Epithelial cell of prostate (primary cell): ENCODE data around the gene SECISBP2L.
"Not testable (repeated sequence)": the region's sequence is repeated elsewhere in the genome, so short reads cannot be mapped to it uniquely, and the experiment has no call there.

ENCODE experiments used
- DNase-seq: peaks from one replicate; pipeline ENCODE4 v3.0.0-alpha.2; 2011; ENCODE audit warnings: low read depth, low spot score
- H3K27ac ChIP-seq: fragments of 450-650 bp; 2 replicates; pipeline ENCODE4 v1.5.1; 2017; ENCODE audit warnings: mild to moderate bottlenecking

Gene SECISBP2L, protein sequence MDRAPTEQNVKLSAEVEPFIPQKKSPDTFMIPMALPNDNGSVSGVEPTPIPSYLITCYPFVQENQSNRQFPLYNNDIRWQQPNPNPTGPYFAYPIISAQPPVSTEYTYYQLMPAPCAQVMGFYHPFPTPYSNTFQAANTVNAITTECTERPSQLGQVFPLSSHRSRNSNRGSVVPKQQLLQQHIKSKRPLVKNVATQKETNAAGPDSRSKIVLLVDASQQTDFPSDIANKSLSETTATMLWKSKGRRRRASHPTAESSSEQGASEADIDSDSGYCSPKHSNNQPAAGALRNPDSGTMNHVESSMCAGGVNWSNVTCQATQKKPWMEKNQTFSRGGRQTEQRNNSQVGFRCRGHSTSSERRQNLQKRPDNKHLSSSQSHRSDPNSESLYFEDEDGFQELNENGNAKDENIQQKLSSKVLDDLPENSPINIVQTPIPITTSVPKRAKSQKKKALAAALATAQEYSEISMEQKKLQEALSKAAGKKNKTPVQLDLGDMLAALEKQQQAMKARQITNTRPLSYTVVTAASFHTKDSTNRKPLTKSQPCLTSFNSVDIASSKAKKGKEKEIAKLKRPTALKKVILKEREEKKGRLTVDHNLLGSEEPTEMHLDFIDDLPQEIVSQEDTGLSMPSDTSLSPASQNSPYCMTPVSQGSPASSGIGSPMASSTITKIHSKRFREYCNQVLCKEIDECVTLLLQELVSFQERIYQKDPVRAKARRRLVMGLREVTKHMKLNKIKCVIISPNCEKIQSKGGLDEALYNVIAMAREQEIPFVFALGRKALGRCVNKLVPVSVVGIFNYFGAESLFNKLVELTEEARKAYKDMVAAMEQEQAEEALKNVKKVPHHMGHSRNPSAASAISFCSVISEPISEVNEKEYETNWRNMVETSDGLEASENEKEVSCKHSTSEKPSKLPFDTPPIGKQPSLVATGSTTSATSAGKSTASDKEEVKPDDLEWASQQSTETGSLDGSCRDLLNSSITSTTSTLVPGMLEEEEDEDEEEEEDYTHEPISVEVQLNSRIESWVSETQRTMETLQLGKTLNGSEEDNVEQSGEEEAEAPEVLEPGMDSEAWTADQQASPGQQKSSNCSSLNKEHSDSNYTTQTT

DNA sequence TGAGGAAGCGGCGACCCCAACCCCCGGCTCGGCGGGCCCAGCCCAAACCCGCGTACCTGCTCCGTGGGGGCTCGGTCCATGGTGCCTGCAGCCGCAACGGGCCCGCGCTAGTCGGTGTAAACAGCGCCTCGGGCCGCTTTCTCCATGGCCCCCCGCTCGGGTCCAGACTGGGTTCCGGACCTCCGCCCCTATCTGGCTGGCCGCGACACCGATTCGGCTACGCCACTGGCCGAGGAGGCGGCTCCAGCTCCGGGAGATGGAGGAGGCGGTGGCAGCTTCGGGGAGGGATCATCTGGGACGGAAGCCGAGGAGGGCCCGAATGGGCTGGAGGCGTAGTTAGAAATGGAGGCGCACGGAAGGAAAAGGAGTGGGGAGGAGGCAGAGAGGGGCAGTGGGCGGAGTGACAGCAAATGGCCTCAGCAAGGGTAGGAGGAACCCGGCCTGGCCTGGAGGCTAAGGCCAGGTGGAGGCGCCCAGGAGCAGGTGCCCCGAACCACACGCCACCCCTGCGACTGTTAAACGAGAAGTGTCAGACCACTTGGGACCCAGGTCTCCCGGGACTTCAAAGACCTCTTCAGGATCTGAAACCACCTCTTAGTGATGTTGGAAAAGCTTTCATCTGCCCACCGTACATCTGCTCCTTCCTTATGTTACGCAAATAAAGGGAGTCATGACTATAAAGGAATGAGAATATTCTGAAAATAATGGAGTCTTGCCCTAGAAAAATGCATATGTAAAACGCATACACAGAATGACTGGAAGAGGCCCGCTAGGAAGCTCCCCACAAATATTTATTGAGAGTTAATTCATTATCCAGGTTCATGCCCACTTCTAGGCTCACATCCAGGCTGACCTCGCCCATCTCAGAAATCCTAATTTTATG lies at the start of gene SECISBP2L:
Gene SECISBP2L, minus strand, starts transcription at position 227 of the 883 bp plus-strand sequence. Its CDS starts 147 bp downstream, at position 80.
- peak; percentile 57 for DNase-seq
- H3K27ac ChIP-seq = peak within 1 kb of the TSS; percentile 51

- H3K27ac ChIP-seq = no peak overlapping the region
- no peak for DNase-seq
These were observed 48.7 kb upstream of the SECISBP2L start for GRCh38 chr15:49094923-49095322.

DNA sequence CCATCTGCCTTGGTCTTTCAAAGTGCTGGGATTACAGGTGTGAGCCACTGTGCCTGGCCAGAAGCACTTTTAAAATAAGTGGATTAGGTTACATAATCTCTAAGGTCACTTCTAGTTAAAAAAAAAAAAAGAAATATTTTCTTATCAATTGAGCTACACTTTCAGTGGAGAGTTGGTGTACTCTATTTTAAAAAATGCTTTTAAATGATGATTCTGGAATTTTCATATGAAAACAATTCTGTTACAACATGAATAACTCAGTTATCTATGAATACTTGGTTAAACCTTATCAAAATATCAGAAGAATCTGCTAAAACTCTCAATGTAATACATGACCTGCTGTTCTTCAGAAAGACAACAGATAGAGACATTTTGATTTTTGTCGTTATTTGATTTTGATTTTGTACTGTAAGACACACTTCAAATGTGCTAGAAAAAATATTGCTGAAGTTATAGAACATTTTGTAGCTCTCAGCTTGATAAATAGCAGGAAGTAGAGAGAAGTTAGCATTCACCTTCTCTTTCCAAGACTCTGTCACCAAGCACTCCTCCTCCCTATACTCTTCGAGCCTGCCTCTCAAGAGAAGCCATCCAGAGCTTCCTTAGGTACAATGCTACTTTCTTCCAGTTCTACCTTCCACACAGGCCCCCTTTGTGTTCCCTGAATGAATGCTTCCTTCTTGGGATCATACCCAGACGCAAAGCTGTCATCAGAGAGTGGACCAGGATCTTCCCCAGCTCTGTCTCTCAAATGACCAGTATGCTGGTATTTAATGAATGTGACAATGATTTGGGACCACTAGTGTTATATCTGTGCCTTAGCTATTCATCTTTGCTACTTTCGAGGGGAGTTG lies 47.2 kb upstream of the SECISBP2L start:
- DNase-seq = no peak
- no peak overlapping the region for H3K27ac ChIP-seq

DNA sequence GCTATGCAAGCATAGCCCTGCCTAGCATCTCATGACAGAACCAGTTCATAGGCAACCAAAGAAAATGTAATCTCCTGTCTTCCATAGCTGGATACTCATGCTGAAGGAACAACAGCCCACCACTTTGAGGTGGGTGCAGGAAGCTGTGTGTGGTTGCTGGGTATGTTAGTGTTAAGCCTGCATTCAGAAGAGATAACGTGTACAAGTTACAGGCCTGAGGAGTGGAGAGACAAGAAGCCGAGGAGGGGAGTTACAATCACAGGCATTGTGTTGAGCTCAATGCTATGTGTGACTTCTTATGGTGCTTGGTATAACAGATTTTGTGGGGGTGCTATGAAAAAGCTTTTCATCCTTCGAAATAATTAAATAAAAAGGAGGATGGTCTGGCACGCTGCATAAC lies 42.8 kb upstream of the SECISBP2L start:
- DNase-seq = no peak
- H3K27ac ChIP-seq = no peak overlapping the region

DNA sequence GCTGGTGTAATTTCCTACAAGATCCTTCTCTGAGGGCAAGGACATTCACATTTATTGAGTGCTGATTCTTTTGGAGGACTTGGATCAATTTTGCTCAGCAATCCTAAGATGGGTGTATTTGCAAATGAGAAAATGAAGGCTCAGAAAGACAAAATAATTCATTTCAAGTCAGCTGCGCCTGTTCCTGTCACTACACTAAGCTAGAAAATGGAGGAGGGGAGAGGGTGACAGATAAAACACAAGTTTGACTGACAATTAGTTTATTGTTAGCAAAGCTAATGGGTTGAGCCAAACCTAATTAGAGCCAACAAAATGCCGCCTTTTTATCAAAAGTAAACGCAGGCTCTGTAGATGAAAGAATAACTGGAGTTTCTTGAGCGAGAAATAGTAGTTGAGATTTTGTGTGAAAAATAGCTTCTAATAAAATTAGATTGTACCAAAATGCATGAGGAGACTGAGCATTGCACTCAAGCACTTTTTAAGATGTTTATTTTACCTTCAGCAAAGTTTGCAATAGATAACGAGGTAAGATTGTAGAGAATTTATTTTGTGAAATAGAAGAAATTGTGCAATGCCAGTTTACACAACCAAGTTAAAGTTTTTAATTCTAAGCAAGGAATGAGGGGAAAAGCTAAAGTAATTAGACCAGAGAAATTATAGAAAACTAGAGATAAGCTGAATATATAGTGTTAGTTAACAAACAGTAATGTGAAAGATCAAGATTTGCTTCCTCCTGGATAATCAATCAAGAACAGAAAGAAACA lies 39.6 kb upstream of the SECISBP2L start:
- no peak overlapping the region for H3K27ac ChIP-seq
- DNase-seq = no peak

DNA sequence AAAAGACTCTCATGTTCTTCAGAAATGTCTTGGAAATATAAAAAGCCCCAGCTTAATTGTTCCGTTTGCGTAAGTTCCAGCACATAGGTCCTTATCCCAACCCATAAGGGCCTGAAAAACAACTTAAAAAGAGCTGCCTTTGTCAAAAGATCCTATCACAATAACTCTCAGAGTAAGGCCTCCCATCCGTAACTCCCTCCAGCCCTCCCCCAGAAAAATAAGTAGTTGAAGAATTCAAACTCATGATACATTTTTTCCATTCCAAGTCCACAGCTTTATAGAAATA lies 38.0 kb upstream of the SECISBP2L start:
- no peak overlapping the region for H3K27ac ChIP-seq
- DNase-seq = no peak

- H3K27ac ChIP-seq = no peak overlapping the region
- no peak for DNase-seq
These were observed 37.4 kb upstream of the SECISBP2L start for GRCh38 chr15:49083401-49084284.

DNA sequence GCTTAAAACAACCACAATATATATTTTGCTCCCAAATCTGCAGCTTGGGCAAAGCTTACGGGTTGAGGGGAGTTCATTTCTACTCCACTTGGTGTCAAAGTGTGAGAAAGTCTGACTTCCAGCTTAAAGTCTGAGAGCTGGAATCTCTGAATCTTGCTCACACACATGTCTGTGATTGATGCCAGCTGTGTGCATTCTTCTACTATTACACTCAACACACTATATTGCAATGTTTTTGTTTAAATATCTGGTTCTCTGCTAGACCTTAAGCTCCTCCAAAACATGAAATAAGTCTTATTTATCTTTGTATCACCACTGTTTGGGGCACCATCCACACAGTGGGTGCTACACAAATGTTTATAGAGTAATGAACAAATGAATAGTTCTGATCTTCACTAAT lies 36.7 kb upstream of the SECISBP2L start:
- no peak overlapping the region for H3K27ac ChIP-seq
- no peak for DNase-seq

DNA sequence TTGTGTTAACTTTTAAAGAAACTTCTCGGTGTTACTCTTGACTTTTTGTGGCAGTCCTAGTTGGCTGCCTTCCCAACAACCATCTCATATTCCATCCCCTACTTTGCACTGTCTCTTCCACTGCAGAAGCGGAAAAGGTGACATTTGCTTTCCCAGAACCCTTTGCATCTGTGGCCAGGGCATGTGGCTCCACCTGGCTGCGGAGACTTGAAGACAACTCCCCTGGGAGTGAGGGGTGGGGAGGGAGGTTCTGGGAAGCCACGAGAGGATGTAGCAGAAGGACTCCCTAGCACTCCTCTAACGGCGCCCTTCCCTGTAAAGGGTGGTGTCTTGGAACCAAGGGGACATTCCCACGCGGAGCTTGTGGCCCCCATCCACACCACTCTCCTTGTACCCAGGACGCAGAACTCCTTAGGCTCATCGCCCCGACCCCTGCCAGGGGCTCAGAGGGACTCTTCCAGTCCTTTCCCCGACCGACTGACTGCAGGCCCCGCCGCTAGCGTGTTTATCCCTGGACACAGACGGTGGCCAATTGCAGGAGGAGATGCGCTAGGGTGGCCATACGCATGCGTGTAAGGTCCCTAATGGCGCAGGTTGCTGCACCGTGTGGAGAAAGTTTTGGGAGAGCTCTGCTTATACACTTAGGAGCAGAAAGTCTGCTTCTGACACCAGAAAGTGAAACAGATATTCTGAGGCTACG lies 33.2 kb upstream of the SECISBP2L start:
- no peak for DNase-seq
- H3K27ac ChIP-seq = no peak overlapping the region

DNA sequence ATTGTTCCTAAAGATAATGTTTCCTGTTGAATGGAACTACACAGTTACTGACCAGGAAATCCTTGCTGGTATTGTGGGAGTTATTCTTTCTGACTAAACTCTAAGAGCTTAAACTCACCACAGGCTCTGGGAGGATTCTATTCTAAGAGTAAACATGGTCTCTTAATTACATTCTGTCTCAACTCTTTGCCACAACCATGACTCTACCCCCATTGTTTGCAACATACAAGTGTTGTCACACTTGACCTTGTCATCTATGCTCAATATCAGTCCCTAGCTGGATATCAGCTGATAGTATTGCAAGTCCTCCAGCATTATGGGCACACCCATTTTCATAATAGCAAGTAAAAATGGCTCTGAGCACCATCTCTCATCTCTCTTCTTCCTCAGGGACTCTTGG lies 29.6 kb upstream of the SECISBP2L start:
- no peak for DNase-seq
- H3K27ac ChIP-seq = no peak overlapping the region

DNA sequence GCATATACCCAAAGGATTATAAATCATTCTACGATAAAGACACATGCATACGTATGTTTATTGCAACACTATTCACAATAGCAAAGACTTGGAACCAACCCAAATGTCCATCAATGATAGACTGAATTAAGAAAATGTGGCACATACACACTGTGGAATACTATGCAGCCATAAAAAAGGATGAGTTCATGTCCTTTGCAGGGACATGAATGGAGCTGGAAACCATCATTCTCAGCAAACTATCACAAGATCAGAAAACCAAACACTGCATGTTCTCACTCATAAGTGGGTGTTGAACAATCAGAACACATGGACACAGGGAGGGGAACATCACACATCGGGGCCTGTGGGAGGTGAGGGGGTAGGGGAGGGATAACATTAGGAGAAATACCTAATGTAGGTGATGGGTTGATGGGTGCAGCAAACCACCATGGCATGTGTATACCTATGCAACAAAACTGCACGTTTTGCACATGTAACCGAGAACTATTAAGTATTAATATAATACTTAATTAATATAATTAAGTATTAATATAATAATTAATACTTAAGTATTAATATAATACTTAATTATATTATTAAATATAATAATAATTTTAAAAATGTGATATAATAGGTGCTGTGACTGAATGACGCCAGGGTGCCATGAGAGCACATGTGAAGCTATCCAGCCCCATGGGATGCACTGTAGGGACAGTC lies 28.5 kb upstream of the SECISBP2L start:
- not testable (repeated sequence) for DNase-seq, H3K27ac ChIP-seq

GRCh38 chr15:49066372-49066771 lies 20.1 kb upstream of the SECISBP2L start:
- no peak overlapping the region for H3K27ac ChIP-seq
- DNase-seq = no peak

DNA sequence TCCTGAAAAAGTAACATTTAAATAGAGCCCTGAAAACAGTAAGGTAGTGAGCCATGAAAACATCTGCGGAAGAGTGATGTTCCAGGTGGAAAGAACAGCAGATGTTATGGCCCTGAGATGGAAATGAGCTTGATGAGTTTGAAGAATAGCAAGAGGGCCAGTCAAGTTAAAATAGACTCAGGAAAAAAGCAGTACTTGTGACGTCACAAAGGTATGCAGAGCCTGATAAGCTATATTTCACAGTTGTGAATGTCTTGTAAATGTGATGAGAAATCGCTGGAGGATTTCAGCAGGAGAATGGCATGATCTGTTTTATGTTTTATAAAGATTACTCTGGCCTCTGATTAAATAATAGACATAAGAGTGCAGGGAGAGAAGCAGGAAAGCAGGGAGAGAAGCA lies 18.6 kb upstream of the SECISBP2L start:
- no peak for DNase-seq
- H3K27ac ChIP-seq = no peak overlapping the region

- DNase-seq = no peak
- no peak overlapping the region for H3K27ac ChIP-seq
These were observed 18.0 kb upstream of the SECISBP2L start for GRCh38 chr15:49064281-49064653.

- no peak for DNase-seq
- H3K27ac ChIP-seq = no peak overlapping the region
These were observed 17.4 kb upstream of the SECISBP2L start for GRCh38 chr15:49063402-49064280.
